Endothelial cell of umbilical vein (primary cell): ENCODE results near the gene ANKRD44. TPM values are rescaled to one million over a fixed set of nuclear protein-coding genes. Genes with fewer than 3 reads are reported as not detected.

Experiments
- BruUV-seq: library from RNA; stranded (reverse); fragments of 400-500 nt; replicated peaks from 2 replicates; lab custom pipeline; 2021; lab: Mats Ljungman, UMichigan
- CTCF ChIA-PET: fragments of 300-600, 350-600 bp; sonication (Branson Sonifier 250); formaldehyde crosslinking; loops from one replicate; lab custom pipeline; 2021; ENCODE audit warnings: antibody characterized with exemption, inconsistent platforms; lab: Charles Lee
- POLR2A ChIA-PET: fragments of 300-600, 350-600 bp; sonication (Branson Sonifier 250); formaldehyde crosslinking; loops from one replicate; lab custom pipeline; 2021; ENCODE audit warnings: antibody characterized with exemption, inconsistent platforms; lab: Charles Lee
- DNase-seq: peaks from one replicate; pipeline ENCODE4 v3.0.0-alpha.2; 2011; ENCODE audit warnings: low read depth, low spot score
- FAIRE-seq: peaks from 2 replicates; lab custom pipeline; 2011; peaks lifted over from hg19 to GRCh38; lab: Jason Lieb, UNC
- H2AFZ ChIP-seq: 2 replicates; pipeline ENCODE4 v1.6.0; 2012; ENCODE audit warnings: low read depth, low read length, control low read depth, inconsistent platforms
- H3K27ac ChIP-seq: 2 replicates; pipeline ENCODE4 v1.5.1; 2011; ENCODE audit warnings: low read depth, mild to moderate bottlenecking, control low read depth, low read length, moderate library complexity; ENCODE audit not compliant: insufficient read depth
- H3K27me3 ChIP-seq, 2 experiments: 2 replicates each; pipeline versions ENCODE4 v1.6.0 to v1.6.1; 2011; ENCODE audit warnings: low read length in 2 of 2, mixed read lengths in 1 of 2; ENCODE audit not compliant: control insufficient read depth in 2 of 2, insufficient read depth in 2 of 2
- H3K36me3 ChIP-seq, 2 experiments: 2 replicates in 1 of 2; 3 replicates in 1 of 2; pipeline ENCODE4 v1.5.1; 2011; ENCODE audit warnings: low read length in 2 of 2, mild to moderate bottlenecking in 1 of 2, moderate library complexity in 1 of 2; ENCODE audit not compliant: control insufficient read depth in 2 of 2, insufficient read depth in 2 of 2; ENCODE audit errors: extremely low read depth in 1 of 2
- H3K4me1 ChIP-seq: 3 replicates; pipeline ENCODE4 v1.5.1; 2011; ENCODE audit warnings: mild to moderate bottlenecking, low read length; ENCODE audit not compliant: control insufficient read depth, insufficient read depth; ENCODE audit errors: extremely low read depth
- H3K4me2 ChIP-seq: 2 replicates; pipeline ENCODE4 v1.6.1; 2011; ENCODE audit warnings: low read length, control low read depth, mixed read lengths; ENCODE audit not compliant: insufficient read depth
- H3K4me3 ChIP-seq, 3 experiments: fragments of 200-600 bp in 1 of 3; sonication (generic), shearing (Covaris generic) in 1 of 3; replicated peaks in 1 of 3; 2 replicates each; pipeline ENCODE4 v1.5.1; 2011 to 2016; ENCODE audit warnings: control low read depth in 3 of 3, low read length in 3 of 3, mild to moderate bottlenecking in 2 of 3, inconsistent platforms in 1 of 3, low read depth in 1 of 3, moderate library complexity in 1 of 3; ENCODE audit not compliant: insufficient read depth in 1 of 3
- H3K79me2 ChIP-seq: 2 replicates; pipeline ENCODE4 v1.6.0; 2012; ENCODE audit warnings: low read length, inconsistent platforms; ENCODE audit not compliant: control insufficient read depth, insufficient read depth
- H3K9ac ChIP-seq: replicated peaks from 2 replicates; pipeline ENCODE3; 2011; ENCODE audit warnings: low read length, control low read depth; ENCODE audit not compliant: insufficient read depth; ENCODE audit errors: extremely low read depth
- H3K9me1 ChIP-seq: replicated peaks from 3 replicates; pipeline ENCODE4 v1.6.0; 2011; ENCODE audit warnings: mild to moderate bottlenecking, low read length; ENCODE audit not compliant: control insufficient read depth, insufficient read depth; ENCODE audit errors: extremely low read depth
- H3K9me3 ChIP-seq: replicated peaks from 2 replicates; pipeline ENCODE4 v1.5.1; 2012; ENCODE audit warnings: low read length, inconsistent platforms; ENCODE audit not compliant: control insufficient read depth, insufficient read depth
- H4K20me1 ChIP-seq: replicated peaks from 2 replicates; pipeline ENCODE3; 2011; ENCODE audit warnings: mild to moderate bottlenecking, low read length; ENCODE audit not compliant: control insufficient read depth, insufficient read depth; ENCODE audit errors: extremely low read depth
- EZH2 ChIP-seq: IDR thresholded peaks from 2 replicates; pipeline ENCODE4 v1.6.1; 2012; ENCODE audit warnings: borderline replicate concordance, low read depth, mild to moderate bottlenecking, moderate library complexity, low read length, inconsistent platforms; ENCODE audit not compliant: severe bottlenecking
- FOS ChIP-seq: IDR thresholded peaks from 2 replicates; pipeline ENCODE4 v1.6.1; 2011; ENCODE audit warnings: mild to moderate bottlenecking, low read length, moderate library complexity, borderline replicate concordance; ENCODE audit not compliant: insufficient read depth
- GATA2 ChIP-seq: IDR thresholded peaks from 2 replicates; pipeline ENCODE4 v1.7.0; 2011; ENCODE audit warnings: low read depth, mild to moderate bottlenecking, moderate library complexity, mixed read lengths, low read length; ENCODE audit not compliant: insufficient read length, insufficient read depth
- JUN ChIP-seq: IDR thresholded peaks from 2 replicates; pipeline ENCODE4 v1.6.1; 2011; ENCODE audit warnings: borderline replicate concordance, low read depth; ENCODE audit not compliant: insufficient read length, insufficient read depth
- MAX ChIP-seq: IDR thresholded peaks from 2 replicates; pipeline ENCODE4 v1.6.1; 2011; ENCODE audit not compliant: insufficient read depth, insufficient read length
- MYC ChIP-seq: IDR thresholded peaks from one replicate; pipeline ENCODE4 v1.6.1; 2011; ENCODE audit warnings: mild to moderate bottlenecking, low read depth, low read length
- POLR2A ChIP-seq: IDR thresholded peaks from 2 replicates; pipeline ENCODE4 v1.6.1; 2012; ENCODE audit warnings: low read depth, mild to moderate bottlenecking, control low read depth, low read length
- POLR2AphosphoS5 ChIP-seq: IDR thresholded peaks from 2 replicates; pipeline ENCODE4 v1.6.1; 2012; ENCODE audit warnings: low read depth, mild to moderate bottlenecking, control low read depth, low read length, moderate library complexity; ENCODE audit not compliant: insufficient read depth
- dilution Hi-C: fragments of 300-500 bp; cut with MboI; formaldehyde crosslinking; loops from one replicate; pipeline ENCODE4 v1.15.0; 2019; ENCODE audit warnings: low sequenced_read_pairs; ENCODE audit not compliant: extremely low pct_ligation_motif_present
- intact Hi-C: fragments of 100-400 bp; cut with micrococcal nuclease; formaldehyde crosslinking; loops from one replicate; pipeline ENCODE4 v1.10.0; 2022
- polyA plus RNA-seq, 4 experiments: library from polyadenylated mRNA; depleted of rRNA in 3 of 4; stranded (reverse) in 3 of 4; unstranded in 1 of 4; fragments of >200 nt; gene quantifications; 2 replicates each; pipeline versions ENCODE4 v1.2.1 to v1.2.3, GENCODE V29; 2011 to 2012; ENCODE audit warnings: missing spikeins in 1 of 4
- total RNA-seq: library from RNA; stranded (reverse); gene quantifications from 2 replicates; pipeline ENCODE4 v1.2.3, GENCODE V29; 2021
- TF ChIP-seq, protein P1 (sequence below), 2 donors: IDR thresholded peaks; 1 replicate in 1 of 2; 2 replicates in 1 of 2; pipeline ENCODE4 v1.5.1; 2011; ENCODE audit warnings: low read length in 2 of 2, mild to moderate bottlenecking in 2 of 2, moderate library complexity in 2 of 2, control low read depth in 1 of 2, inconsistent platforms in 1 of 2, low read depth in 1 of 2; ENCODE audit not compliant: insufficient read depth in 1 of 2; ENCODE audit errors: extremely low read depth in 1 of 2

Gene ANKRD44
- total and polyA plus RNA-seq, 2 donors (not counting 3 experiments of a cell fraction or from before 2014, with no cell fraction given): 3.4 to 6.1 TPM

DNA sequence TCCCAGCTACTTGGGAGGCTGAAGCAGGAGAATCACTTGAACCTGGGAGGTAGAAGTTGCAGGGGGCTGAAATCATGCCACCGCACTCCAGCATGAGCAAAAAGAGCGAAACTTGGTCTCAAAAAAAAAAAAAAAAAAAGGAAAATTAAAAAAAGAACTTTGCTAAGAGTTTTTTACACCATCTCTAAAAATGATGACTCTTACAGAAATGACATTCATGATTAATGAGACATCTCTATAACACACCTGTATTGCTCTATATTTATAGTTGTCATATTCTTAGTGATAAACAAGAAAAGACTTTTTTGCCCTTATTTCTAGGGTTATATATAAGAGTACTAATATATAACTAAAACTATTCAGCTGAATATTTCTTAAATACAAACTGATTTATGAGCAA is 34.4 kb downstream of the ANKRD44 start:
- no peaks in the 10 kb centered on the region for H3K36me3 ChIP-seq
- ChIA-PET POLR2A (interaction anchor here (0.7 kb wide), 1 partner anchor 92 kb away, joined by 3 read pairs; no protein-coding TSS in a partner anchor), CTCF (interaction anchor here (1.6 kb wide), 1 partner anchor 20 kb away, joined by 3 read pairs; no protein-coding TSS in a partner anchor)

More for the DNA sequence above, 34.4 kb downstream of the ANKRD44 start:
- no peaks in the 10 kb centered on the region for H3K4me1 ChIP-seq
- FAIRE-seq: no peak
- H2AFZ ChIP-seq: no peak overlapping the region
- DNase-seq: no peak
- H3K27me3 ChIP-seq: peaks cover 0 to 4% of the 10 kb centered on the region in 2 experiments
- dilution Hi-C loops (no loop called here), intact Hi-C loops (no loop called here)
- no peak overlapping the region for H3K27ac ChIP-seq
- H3K9me1 ChIP-seq: no peaks in the 10 kb centered on the region
- no TSS peak for BruUV-seq
- H3K4me2 ChIP-seq: no peak overlapping the region
- TF ChIP-seq GATA2: no peak
- no peak for TF ChIP-seq EZH2
- no peak for TF ChIP-seq POLR2A
- TF ChIP-seq MAX: no peak
- no peak for TF ChIP-seq JUN
- TF ChIP-seq, protein P1, sequence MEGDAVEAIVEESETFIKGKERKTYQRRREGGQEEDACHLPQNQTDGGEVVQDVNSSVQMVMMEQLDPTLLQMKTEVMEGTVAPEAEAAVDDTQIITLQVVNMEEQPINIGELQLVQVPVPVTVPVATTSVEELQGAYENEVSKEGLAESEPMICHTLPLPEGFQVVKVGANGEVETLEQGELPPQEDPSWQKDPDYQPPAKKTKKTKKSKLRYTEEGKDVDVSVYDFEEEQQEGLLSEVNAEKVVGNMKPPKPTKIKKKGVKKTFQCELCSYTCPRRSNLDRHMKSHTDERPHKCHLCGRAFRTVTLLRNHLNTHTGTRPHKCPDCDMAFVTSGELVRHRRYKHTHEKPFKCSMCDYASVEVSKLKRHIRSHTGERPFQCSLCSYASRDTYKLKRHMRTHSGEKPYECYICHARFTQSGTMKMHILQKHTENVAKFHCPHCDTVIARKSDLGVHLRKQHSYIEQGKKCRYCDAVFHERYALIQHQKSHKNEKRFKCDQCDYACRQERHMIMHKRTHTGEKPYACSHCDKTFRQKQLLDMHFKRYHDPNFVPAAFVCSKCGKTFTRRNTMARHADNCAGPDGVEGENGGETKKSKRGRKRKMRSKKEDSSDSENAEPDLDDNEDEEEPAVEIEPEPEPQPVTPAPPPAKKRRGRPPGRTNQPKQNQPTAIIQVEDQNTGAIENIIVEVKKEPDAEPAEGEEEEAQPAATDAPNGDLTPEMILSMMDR (IDR thresholded peaks at IDR 0.05; ENCODE audit: extremely low read depth in 1 of 2, insufficient read depth in 1 of 2, low read depth in 1 of 2, low read length in 2 of 2): no peak
- no peak for TF ChIP-seq MYC
- no peak for TF ChIP-seq FOS
- no peak for TF ChIP-seq POLR2AphosphoS5
- H3K9me3 ChIP-seq: no peaks in the 10 kb centered on the region
- H3K4me3 ChIP-seq: no peak overlapping the region
- H3K9ac ChIP-seq: no peak overlapping the region
- H4K20me1 ChIP-seq: no peaks in the 10 kb centered on the region
- no peaks in the 10 kb centered on the region for H3K79me2 ChIP-seq
